Measurements from ENCODE around the gene GPR89A. TPM values are rescaled to one million over a fixed set of nuclear protein-coding genes. Genes with fewer than 3 reads are reported as not detected.
"Not testable (repeated sequence)": the region's sequence is repeated elsewhere in the genome, so short reads cannot be mapped to it uniquely, and the experiment has no call there.

Gene GPR89A
- 26.9 and 27.4 TPM in 2 replicates for polyA plus RNA-seq (2014; cell fraction: cytosol; rRNA removed)
- polyA plus RNA-seq (2014; cell fraction: nucleus; rRNA removed) = 80.9 and 84.2 TPM in 2 replicates

DNA sequence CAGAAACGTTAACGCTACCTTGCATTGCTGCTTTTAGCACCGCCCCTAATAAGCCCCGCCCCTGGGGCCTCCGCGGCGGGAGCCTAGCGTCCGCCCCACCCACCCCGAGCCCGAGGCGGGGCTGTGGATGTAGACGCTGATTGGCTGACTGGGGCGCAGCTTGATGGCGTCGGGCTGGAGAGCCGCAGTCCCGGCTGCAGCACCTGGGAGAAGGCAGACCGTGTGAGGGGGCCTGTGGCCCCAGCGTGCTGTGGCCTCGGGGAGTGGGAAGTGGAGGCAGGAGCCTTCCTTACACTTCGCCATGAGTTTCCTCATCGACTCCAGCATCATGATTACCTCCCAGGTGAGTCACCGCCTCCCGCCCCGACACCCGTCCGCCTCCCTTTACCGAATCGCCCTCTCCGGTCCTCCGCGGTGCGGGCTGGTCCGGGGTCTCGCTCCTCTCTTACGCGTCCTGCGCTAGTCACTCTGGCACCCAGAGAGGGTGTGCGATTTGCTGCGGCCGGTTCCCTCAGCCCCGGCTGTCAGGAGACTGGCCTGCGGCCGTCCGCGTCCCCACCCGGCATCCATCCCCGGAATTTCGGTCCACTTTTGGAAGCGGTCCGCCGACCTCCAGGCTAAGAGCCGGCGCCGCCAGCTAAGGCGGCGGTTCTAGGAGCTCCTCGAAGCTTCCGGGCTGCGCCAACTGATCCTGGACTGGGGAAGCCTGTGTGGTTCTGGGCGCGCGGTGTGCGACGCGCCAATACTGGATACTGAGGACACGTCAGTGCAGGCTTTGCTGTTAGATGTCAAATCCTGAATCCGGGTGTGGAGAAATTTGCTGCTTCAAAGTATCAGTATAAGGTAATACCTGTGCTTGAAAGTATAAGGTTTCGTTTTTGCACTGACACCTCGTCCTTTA is at the start of gene GPR89A:
Gene GPR89A (plus strand): TSS at position 156 of the 901 bp plus-strand sequence. CDS start 146 bp downstream, at position 302.
- DNase-seq (ENCODE audit: low spot score) = peak; percentile 95

- DNase-seq (ENCODE audit: low spot score) = not testable (repeated sequence)
Observed at GRCh38 chr1:145586820-145587219, 21.0 kb upstream of the GPR89A start.

- DNase-seq (ENCODE audit: low spot score) = not testable (repeated sequence)
Observed at GRCh38 chr1:145590806-145591205, 17.0 kb upstream of the GPR89A start.

DNA sequence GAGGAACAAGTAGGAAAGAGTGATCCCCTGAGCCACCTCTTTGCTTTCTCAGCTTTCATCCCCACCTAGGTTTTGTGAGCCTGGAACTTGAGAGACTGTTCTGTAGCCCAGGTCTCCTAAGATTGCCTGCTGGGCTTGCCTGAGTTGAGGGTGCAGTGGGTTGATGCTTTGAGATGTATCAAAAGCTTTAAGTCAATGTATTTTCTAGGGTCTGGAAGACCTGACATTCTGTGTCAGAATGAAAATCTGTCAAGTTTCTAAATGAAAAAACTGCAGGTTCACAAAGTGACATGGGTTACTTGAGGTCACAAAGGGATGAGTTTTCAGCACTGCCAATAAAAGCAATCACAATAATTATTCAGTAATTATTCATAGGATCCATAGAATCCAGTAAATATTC is 15.4 kb upstream of the GPR89A start:
- not testable (repeated sequence) for DNase-seq (ENCODE audit: low spot score)

- not testable (repeated sequence) for DNase-seq (ENCODE audit: low spot score)
Observed at GRCh38 chr1:145595421-145595820, 12.4 kb upstream of the GPR89A start.

GRCh38 chr1:145596236-145596635 is 11.6 kb upstream of the GPR89A start:
- not testable (repeated sequence) for DNase-seq (ENCODE audit: low spot score)

DNA sequence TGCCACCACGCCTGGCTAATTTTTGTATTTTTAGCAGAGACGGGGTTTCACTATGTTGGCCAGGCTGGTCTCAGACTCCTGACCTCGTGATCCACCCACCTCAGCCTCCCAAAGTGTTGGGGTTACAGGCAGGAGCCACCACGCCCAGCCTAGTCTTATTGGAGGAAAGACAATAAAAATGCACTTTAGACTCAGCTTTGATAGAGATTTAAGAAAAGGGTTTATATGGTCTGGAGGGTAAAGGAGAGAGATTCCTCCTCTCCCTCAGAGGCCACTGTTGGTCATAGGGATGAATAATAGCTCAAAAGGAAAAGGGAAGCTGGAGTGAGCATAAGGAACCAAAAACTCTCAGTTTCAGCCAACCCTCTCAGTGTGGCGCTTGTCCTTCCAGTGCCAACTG is 8.4 kb upstream of the GPR89A start:
- not testable (repeated sequence) for DNase-seq (ENCODE audit: low spot score)

GRCh38 chr1:145601593-145601992 is 6.2 kb upstream of the GPR89A start:
- no peak for DNase-seq (ENCODE audit: low spot score)

DNA sequence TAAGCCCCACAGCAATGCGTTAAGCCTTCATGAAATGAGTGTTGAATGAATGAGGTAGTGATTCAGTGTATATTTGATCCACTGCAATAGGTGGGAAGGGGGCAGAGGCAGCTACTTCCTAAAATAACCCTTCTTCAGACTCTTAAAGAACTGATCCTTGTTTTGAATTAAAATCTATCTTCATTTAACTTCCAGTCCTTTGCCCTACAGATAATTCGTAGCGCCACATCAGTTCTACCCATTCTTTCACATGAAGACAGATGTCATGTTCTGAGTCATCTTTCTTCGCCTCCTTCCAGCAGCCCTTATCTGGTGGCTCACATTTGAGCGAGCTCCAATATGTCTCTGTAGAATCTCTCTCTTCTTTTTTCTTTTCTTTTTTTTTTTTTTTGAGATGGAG is 948 bp upstream of the GPR89A start:
- DNase-seq (ENCODE audit: low spot score) = not testable (repeated sequence)

DNA sequence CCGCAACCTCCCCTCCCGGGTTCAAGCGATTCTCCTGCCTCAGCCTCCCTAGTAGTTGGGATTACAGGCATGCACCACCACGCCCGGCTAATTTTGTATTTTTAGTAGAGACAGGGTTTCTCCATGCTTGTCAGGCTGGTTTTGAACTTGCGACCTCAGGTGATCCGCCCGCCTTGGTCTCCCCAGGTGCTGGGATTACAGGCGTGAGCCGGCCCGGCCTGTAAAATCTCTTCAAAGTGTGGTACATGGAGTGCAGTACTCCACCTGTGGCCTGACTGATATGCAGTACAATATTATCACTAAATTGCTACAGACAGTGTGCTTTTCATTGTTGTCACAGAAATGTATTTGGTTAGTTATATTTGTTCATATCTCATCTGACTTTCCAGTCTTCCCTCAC is 499 bp upstream of the GPR89A start:
- DNase-seq (ENCODE audit: low spot score) = not testable (repeated sequence)

GRCh38 chr1:145610744-145611143 is 3.0 kb downstream of the GPR89A start:
- DNase-seq (ENCODE audit: low spot score) = not testable (repeated sequence)

GRCh38 chr1:145620073-145620472 is 12.3 kb downstream of the GPR89A start:
- not testable (repeated sequence) for DNase-seq (ENCODE audit: low spot score)

- DNase-seq (ENCODE audit: low spot score) = not testable (repeated sequence)
Observed at GRCh38 chr1:145622177-145622576, 14.4 kb downstream of the GPR89A start.

DNA sequence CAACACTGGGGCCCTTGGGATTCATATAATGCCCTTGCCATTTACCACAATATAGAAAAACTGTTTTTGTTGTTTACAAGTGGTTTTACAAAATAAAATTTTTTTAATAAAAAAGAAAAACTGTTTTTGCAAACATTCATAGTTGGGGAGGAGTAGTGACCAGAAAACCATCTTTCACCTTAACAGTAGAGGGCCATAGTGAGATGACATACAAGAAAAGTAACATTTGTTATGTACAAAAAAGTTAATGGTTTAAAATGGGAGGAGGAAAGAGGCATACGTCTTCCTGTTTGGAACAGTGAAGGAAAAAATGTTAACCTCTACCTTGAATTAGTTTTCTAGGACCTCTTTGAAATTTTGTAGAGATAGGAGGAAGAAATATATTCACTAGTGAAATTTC is 28.4 kb downstream of the GPR89A start:
- DNase-seq (ENCODE audit: low spot score) = not testable (repeated sequence)

GRCh38 chr1:145641886-145642285 is 34.1 kb downstream of the GPR89A start:
- not testable (repeated sequence) for DNase-seq (ENCODE audit: low spot score)

GRCh38 chr1:145643990-145644389 is 36.2 kb downstream of the GPR89A start:
- DNase-seq (ENCODE audit: low spot score) = not testable (repeated sequence)

GRCh38 chr1:145656245-145656943 is 48.6 kb downstream of the GPR89A start:
- DNase-seq (ENCODE audit: low spot score) = not testable (repeated sequence)

DNA sequence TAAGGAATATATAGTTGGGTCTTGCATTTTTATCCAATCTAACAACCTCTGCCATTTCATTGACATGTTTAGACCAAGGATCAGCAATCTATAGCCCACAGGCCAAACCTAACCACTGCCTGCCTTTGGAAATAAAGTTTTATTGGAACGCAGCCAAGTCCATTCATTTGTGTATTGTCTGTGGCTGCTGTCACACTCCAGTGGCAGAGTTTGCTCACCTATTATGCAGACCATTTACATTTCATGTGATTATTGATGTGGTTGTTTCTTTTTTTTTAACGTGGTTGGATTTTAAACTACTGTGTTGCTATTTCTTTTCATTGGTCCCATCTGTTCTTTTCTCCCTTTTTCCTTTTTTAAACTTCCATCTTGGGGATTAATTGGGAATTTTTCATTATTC is 54.7 kb downstream of the GPR89A start:
- not testable (repeated sequence) for DNase-seq (ENCODE audit: low spot score)

DNA sequence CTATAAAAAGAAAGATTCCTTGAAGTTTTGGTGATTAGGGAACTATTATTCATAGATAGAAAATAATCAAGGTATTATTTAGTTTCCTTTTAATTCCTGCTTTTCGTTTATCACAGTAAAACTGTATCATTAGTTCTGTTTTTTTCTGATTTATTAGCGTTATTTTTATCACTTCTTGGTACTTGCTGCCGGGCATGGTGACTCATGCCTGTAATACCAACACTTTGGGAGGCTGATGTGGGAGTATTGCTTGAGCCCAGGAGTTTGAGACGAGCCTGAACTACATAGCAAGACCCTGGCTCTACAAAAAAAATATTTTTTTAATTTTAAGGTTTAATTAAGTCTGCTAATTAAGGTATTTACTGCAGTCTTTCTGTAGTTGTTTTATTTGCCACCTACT is 57.2 kb downstream of the GPR89A start:
- not testable (repeated sequence) for DNase-seq (ENCODE audit: low spot score)

DNA sequence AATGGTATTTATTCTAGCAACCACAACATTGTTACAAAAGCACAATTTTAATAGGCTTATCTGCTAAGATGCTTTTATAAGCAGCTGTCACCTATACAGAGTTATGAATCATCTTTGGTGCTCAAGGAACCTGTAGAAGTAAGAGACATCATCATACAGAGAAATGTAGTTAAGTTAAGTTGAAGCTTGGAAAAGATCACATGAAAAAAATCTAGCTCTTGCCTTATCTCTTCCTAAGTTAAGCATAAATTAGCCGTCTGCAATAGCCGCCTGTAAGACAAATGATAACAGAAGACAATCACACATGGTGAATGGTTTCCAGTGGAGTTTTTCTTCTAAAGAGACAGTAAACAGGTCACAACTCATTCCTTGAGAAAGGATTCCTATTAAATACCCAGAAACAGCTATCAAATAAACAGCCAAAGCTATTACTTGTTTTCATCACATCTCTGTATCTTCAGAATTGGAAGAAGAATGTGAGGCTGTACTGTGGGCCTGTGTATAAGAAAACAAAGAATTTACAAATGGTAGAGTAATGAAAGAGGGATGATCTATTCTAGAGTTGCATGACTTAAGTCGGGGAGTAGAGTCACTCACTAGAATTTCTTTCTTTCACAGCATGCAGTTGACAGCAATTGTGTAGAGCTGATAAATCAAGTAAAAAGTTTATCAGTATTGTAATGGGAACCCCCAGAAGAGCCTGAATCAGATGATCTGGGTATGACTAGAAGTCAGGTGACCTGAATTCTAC is 63.4 kb downstream of the GPR89A start:
- DNase-seq (ENCODE audit: low spot score) = not testable (repeated sequence)

DNA sequence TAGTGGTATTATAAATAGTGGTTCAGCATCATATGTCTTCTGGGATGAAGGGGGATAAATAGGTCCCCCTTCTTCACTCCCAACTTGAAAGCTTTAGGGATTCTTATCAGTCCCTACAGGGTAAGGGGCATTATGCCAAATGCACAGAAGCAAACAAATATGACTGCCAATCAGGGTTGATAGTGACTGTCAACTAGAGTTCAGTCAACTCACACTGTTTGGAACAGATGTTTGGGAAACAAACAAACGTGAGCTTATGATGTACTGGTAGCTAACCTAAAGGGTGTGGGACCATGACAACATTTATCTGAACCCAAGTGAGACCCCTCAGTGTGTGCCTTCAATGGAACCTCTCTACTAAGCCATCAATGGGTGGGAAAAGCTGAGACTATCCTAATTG is 65.4 kb downstream of the GPR89A start:
- DNase-seq (ENCODE audit: low spot score) = not testable (repeated sequence)
